Prostate gland (tissue), 2 donors: ENCODE results near the gene ATRN.

Source experiments
- POLR2AphosphoS5 ChIP-seq: sonication (generic); formaldehyde crosslinking; IDR thresholded peaks from one replicate; pipeline ENCODE4 v1.6.1; 2017; ENCODE audit warnings: antibody characterized with exemption
- TF ChIP-seq, protein P1 (sequence below), 4 experiments: fragments of 200-600 bp in 2 of 4; fragments of 450-650 bp in 2 of 4; sonication (generic) in 2 of 4; IDR thresholded peaks; 1 replicate in 3 of 4; 2 replicates in 1 of 4; pipeline ENCODE4 v1.5.1; 2016 to 2019; ENCODE audit warnings: antibody characterized with exemption in 4 of 4, mild to moderate bottlenecking in 2 of 4, moderate library complexity in 2 of 4

DNA sequence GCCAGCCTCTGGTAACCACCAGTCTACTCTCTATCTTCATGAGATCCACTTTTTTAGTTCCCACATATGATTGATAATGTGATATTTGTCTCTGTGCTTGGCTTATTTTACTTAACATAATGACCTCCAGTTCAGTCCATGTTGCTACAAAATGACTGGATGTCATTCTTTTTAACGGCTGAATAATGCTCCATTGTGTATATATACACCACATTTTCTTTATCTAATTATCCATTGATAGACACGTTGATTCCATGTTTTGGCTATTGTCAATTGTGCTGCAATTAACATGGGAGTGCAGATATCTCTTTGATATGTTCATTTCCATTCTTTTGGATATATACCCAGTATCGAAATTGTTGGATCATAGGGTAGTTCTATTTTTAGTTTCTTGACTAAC is 89.3 kb downstream of the ATRN start:
- TF ChIP-seq, protein P1, sequence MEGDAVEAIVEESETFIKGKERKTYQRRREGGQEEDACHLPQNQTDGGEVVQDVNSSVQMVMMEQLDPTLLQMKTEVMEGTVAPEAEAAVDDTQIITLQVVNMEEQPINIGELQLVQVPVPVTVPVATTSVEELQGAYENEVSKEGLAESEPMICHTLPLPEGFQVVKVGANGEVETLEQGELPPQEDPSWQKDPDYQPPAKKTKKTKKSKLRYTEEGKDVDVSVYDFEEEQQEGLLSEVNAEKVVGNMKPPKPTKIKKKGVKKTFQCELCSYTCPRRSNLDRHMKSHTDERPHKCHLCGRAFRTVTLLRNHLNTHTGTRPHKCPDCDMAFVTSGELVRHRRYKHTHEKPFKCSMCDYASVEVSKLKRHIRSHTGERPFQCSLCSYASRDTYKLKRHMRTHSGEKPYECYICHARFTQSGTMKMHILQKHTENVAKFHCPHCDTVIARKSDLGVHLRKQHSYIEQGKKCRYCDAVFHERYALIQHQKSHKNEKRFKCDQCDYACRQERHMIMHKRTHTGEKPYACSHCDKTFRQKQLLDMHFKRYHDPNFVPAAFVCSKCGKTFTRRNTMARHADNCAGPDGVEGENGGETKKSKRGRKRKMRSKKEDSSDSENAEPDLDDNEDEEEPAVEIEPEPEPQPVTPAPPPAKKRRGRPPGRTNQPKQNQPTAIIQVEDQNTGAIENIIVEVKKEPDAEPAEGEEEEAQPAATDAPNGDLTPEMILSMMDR (IDR thresholded peaks at IDR 0.05), result no peak
- no peak for TF ChIP-seq POLR2AphosphoS5
